Lower leg skin (tissue), 4 donors: ENCODE results near the gene PIKFYVE. TPM values are rescaled to one million over a fixed set of nuclear protein-coding genes. Genes with fewer than 3 reads are reported as not detected.

Experiments
- DNase-seq, 2 donors: peaks; one replicate each; pipeline ENCODE4 v3.0.0-alpha.2; 2019; ENCODE audit warnings: low spot score in 2 of 2
- H3K4me3 ChIP-seq: fragments of 200-600 bp; sonication (generic); 2 replicates; pipeline ENCODE4 v1.5.1; 2017; ENCODE audit warnings: mild to moderate bottlenecking, low read depth; ENCODE audit not compliant: poor library complexity, severe bottlenecking
- CTCF ChIP-seq, 3 donors: fragments of 450-650 bp; IDR thresholded peaks; one replicate each; pipeline ENCODE4 v1.5.1; 2016; ENCODE audit warnings: antibody characterized with exemption in 3 of 3, mild to moderate bottlenecking in 3 of 3, moderate library complexity in 2 of 3
- POLR2A ChIP-seq, 2 donors: fragments of 450-650 bp; IDR thresholded peaks; one replicate each; pipeline ENCODE4 v1.6.1; 2016 to 2017; ENCODE audit warnings: antibody characterized with exemption in 2 of 2, mild to moderate bottlenecking in 1 of 2, moderate library complexity in 1 of 2
- WGBS, 2 donors: methylation state at CpG; one replicate each; pipeline ENCODE4 v1.1.5; 2018; 5-methylcytosine and 5-hydroxymethylcytosine counted together
- intact Hi-C: fragments of 100-400 bp; cut with DNase I; formaldehyde crosslinking; loops from one replicate; pipeline ENCODE4 v1.15.0; 2023; ENCODE audit warnings: low total_unique reads
- total RNA-seq, 4 donors: library from RNA; depleted of rRNA; stranded (reverse); fragments of >200 nt; gene quantifications; one replicate each; pipeline ENCODE4 v1.1.0, GENCODE V29; 2016

Gene PIKFYVE
- total RNA-seq, 4 donors from 2014 or later, result 17.3 to 27.8 (median 18.5) TPM

- intact Hi-C loops, result no loop called here
- TF ChIP-seq POLR2A (IDR thresholded peaks at IDR 0.05), result no peak
- no peak for TF ChIP-seq CTCF (IDR thresholded peaks at IDR 0.05)
- no peak for DNase-seq
Measured at GRCh38 chr2:208244422-208244821, 21.6 kb upstream of the PIKFYVE start.

DNA sequence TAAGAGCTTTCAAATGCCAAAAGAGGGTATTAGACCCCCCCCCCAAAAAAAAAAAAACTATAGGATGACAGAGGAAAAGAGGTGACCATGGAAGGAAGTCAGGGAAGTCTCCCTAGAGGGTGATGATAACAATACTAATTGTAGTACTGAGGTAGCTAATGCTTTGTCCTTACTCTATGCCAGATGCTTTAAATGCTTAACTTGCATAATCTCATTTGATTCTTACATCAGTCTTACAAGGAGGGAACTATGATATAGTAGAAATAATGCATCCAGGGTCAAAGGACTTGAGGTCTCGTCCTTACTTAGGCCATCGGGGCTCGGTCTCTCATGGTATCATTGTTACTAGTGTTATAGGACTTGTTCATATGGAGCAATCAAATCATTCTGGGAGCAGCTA lies 20.3 kb upstream of the PIKFYVE start:
- DNase-seq, result no peak
- 96% methylated on average over 3 of the region's 3 CpGs for WGBS, 2 donors
- TF ChIP-seq CTCF (IDR thresholded peaks at IDR 0.05), result no peak
- no peak for TF ChIP-seq POLR2A (IDR thresholded peaks at IDR 0.05)
- intact Hi-C loops, result no loop called here
- no peak overlapping the region for H3K4me3 ChIP-seq

More at GRCh38 chr2:208244422-208244821, 21.6 kb upstream of the PIKFYVE start:
- H3K4me3 ChIP-seq, result no peak overlapping the region

- TF ChIP-seq CTCF (IDR thresholded peaks at IDR 0.05) (no peak), POLR2A (IDR thresholded peaks at IDR 0.05) (no peak)
- no peak for DNase-seq
- WGBS, 2 donors, result 81 to 83% methylated on average over 3 of the region's 3 CpGs
- intact Hi-C loops, result no loop called here
- no peak overlapping the region for H3K4me3 ChIP-seq
Measured at GRCh38 chr2:208248601-208249000, 17.5 kb upstream of the PIKFYVE start.

DNA sequence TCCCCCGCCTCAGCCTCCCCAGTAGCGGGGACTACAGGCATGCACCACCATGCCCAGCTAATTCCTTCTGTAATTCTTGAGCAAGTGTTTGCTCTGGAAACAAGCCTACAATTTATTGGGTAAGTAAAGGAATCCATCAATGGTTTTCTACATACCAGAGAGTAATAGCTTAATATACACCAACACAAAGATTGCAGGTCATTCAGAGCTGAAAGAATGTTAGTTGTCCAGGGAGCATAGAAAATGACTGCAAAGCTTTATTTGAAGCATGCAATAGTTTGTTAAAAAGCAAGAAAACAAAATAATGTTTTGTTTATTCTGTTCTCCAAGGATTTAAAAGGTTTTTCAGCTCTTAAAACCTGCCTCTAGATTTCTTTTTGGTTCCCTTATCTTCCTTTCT lies 16.8 kb upstream of the PIKFYVE start:
- intact Hi-C loops, result no loop called here
- 71 to 87% methylated on average over 2 of the region's 2 CpGs for WGBS, 2 donors
- DNase-seq, result no peak

GRCh38 chr2:208250388-208250787 lies 15.7 kb upstream of the PIKFYVE start:
- intact Hi-C loops, result no loop called here
- DNase-seq, result no peak
- WGBS, 2 donors, result 42 to 45% methylated on average over 2 of the region's 2 CpGs
- TF ChIP-seq CTCF (IDR thresholded peaks at IDR 0.05) (no peak), POLR2A (IDR thresholded peaks at IDR 0.05) (no peak)
- no peak overlapping the region for H3K4me3 ChIP-seq

More for the DNA sequence above, 16.8 kb upstream of the PIKFYVE start:
- TF ChIP-seq CTCF (IDR thresholded peaks at IDR 0.05), result no peak
- no peak for TF ChIP-seq POLR2A (IDR thresholded peaks at IDR 0.05)
- no peak overlapping the region for H3K4me3 ChIP-seq

DNA sequence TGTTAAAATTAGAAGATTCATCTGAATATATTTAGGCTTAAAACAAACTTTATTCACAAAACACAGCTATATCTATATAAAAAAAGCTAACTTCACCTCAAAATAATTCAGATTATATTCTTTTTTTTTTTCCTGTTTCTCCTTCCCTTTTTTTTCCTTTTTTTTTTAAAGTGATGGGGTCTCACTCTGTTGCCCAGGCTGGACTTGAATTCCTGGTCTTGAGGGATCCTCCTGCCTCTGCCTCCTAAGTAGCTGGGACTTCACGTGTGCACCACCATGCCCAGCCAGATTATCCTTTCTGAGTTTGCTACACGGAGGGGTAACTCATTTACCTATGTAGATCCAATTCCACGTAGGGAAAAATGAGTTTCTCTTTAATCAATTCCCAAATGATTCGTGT lies 15.0 kb upstream of the PIKFYVE start:
- no peak for DNase-seq
- 92 to 94% methylated on average over 4 of the region's 4 CpGs for WGBS, 2 donors
- intact Hi-C loops, result no loop called here
- H3K4me3 ChIP-seq, result no peak overlapping the region
- no peak for TF ChIP-seq CTCF (IDR thresholded peaks at IDR 0.05)
